GM23338 (cell line): ENCODE measurements around the gene LORICRIN. TPM values are rescaled to one million over a fixed set of nuclear protein-coding genes. Genes with fewer than 3 reads are reported as not detected.
A peak's percentile ranks its signal among the peaks of the same experiment; 100 is the strongest.

Source experiments
- ATAC-seq: fragments of 200-7000 bp; cut with Tn5 transposase; 3 replicates; pipeline ENCODE4 v1.9.1; 2020
- DNase-seq: peaks from one replicate; pipeline ENCODE4 v3.0.0-alpha.2; 2015; ENCODE audit warnings: low spot score
- H2AFZ ChIP-seq: fragments of 200-600 bp; sonication (generic); 2 replicates; pipeline ENCODE4 v1.8.0; 2016; ENCODE audit warnings: antibody characterized with exemption, mild to moderate bottlenecking, moderate library complexity
- H3F3A ChIP-seq: fragments of 200-600 bp; sonication (generic); replicated peaks from 2 replicates; pipeline ENCODE4 v1.8.0; 2017; ENCODE audit warnings: antibody characterized with exemption, mixed run types, low read depth
- H3K27ac ChIP-seq: fragments of 200-600 bp; sonication (generic); 2 replicates; pipeline ENCODE4 v1.6.1; 2016; ENCODE audit warnings: low read depth
- H3K27me3 ChIP-seq: fragments of 200-600 bp; sonication (generic); 2 replicates; pipeline ENCODE4 v1.8.0; 2016; ENCODE audit warnings: mild to moderate bottlenecking, mixed run types, moderate library complexity; ENCODE audit not compliant: insufficient read depth
- H3K36me3 ChIP-seq: fragments of 200-600 bp; sonication (generic); 2 replicates; pipeline ENCODE4 v1.8.0; 2016; ENCODE audit warnings: mild to moderate bottlenecking; ENCODE audit not compliant: insufficient read depth
- H3K4me1 ChIP-seq: fragments of 200-600 bp; sonication (generic); 2 replicates; pipeline ENCODE4 v1.8.0; 2016; ENCODE audit warnings: mild to moderate bottlenecking, moderate library complexity; ENCODE audit not compliant: insufficient read depth
- H3K4me2 ChIP-seq: fragments of 200-600 bp; sonication (generic); 2 replicates; pipeline ENCODE4 v1.7.1; 2017; ENCODE audit warnings: mixed run types
- H3K4me3 ChIP-seq: fragments of 200-600 bp; sonication (generic); 2 replicates; pipeline ENCODE4 v1.6.1; 2016; ENCODE audit warnings: mixed run types
- H3K79me2 ChIP-seq: fragments of 200-600 bp; sonication (generic); replicated peaks from 2 replicates; pipeline ENCODE4 v1.8.0; 2017; ENCODE audit warnings: mild to moderate bottlenecking; ENCODE audit not compliant: insufficient read depth
- H3K9me2 ChIP-seq: fragments of 200-600 bp; sonication (generic); 2 replicates; pipeline ENCODE4 v1.8.0; 2017; ENCODE audit not compliant: insufficient read depth
- H4K20me1 ChIP-seq: fragments of 200-600 bp; sonication (generic); replicated peaks from 2 replicates; pipeline ENCODE4 v1.8.0; 2017; ENCODE audit warnings: mild to moderate bottlenecking; ENCODE audit not compliant: insufficient read depth
- H3K27ac Mint-ChIP-seq: 2 replicates; pipeline ENCODE4 v1.8.0; 2020; ENCODE audit warnings: inconsistent platforms, mild to moderate bottlenecking, moderate library complexity, mixed read lengths
- H3K27me3 Mint-ChIP-seq: 3 replicates; pipeline ENCODE4 v1.8.0; 2022; ENCODE audit warnings: low read depth, mild to moderate bottlenecking, moderate library complexity, mixed read lengths, inconsistent platforms; ENCODE audit not compliant: insufficient read depth, poor library complexity
- H3K36me3 Mint-ChIP-seq: 3 replicates; pipeline ENCODE4 v1.8.0; 2021; ENCODE audit warnings: low read depth, mild to moderate bottlenecking, inconsistent platforms, moderate library complexity, mixed read lengths
- H3K4me1 Mint-ChIP-seq: 3 replicates; pipeline ENCODE4 v1.8.0; 2020; ENCODE audit warnings: mild to moderate bottlenecking, inconsistent platforms, mixed read lengths
- H3K4me3 Mint-ChIP-seq: 3 replicates; pipeline ENCODE4 v1.8.0; 2021; ENCODE audit warnings: moderate library complexity, mild to moderate bottlenecking, inconsistent platforms, mixed read lengths
- H3K9me3 Mint-ChIP-seq: 3 replicates; pipeline ENCODE4 v1.8.0; 2020; ENCODE audit warnings: moderate library complexity, mild to moderate bottlenecking, inconsistent platforms, mixed read lengths
- CREB1 ChIP-seq: fragments of 250-450 bp; sonication (Bioruptor Pico); IDR thresholded peaks from 2 replicates; pipeline ENCODE4 v1.5.0; 2020; ENCODE audit warnings: low read depth, mild to moderate bottlenecking, moderate library complexity
- CTCF ChIP-seq, 2 experiments: fragments of 200-600 bp in 1 of 2; sonication (generic) in 1 of 2; conservative IDR thresholded peaks; 2 replicates each; pipeline versions ENCODE4 v1.5.1 to v1.6.1; 2016 to 2017; ENCODE audit warnings: antibody characterized with exemption in 2 of 2, low read depth in 2 of 2, mild to moderate bottlenecking in 2 of 2, moderate library complexity in 1 of 2
- ETS1 ChIP-seq: IDR thresholded peaks from 2 replicates; pipeline ENCODE4 v1.6.1; 2016; ENCODE audit warnings: antibody characterized with exemption
- EZH2 ChIP-seq: fragments of 200-600 bp; sonication (generic); IDR thresholded peaks from one replicate; pipeline ENCODE4 v1.8.0; 2017; ENCODE audit warnings: antibody characterized with exemption, mild to moderate bottlenecking, low read depth; ENCODE audit not compliant: unreplicated experiment
- EZH2phosphoT487 ChIP-seq: fragments of 200-600 bp; sonication (generic); IDR thresholded peaks from one replicate; pipeline ENCODE4 v1.8.1; 2018; ENCODE audit warnings: antibody characterized with exemption; ENCODE audit not compliant: unreplicated experiment
- JUNB ChIP-seq: IDR thresholded peaks from one replicate; pipeline ENCODE4 v1.6.1; 2016; ENCODE audit warnings: antibody characterized with exemption; ENCODE audit not compliant: unreplicated experiment
- NANOG ChIP-seq: IDR thresholded peaks from 2 replicates; pipeline ENCODE4 v1.6.1; 2016; ENCODE audit warnings: antibody characterized with exemption, borderline replicate concordance
- POLR2AphosphoS5 ChIP-seq: IDR thresholded peaks from 2 replicates; pipeline ENCODE4 v1.6.1; 2016; ENCODE audit warnings: antibody characterized with exemption, low read depth
- REST ChIP-seq: IDR thresholded peaks from one replicate; pipeline ENCODE4 v1.6.1; 2018; ENCODE audit warnings: antibody characterized with exemption; ENCODE audit not compliant: unreplicated experiment
- STAT1 ChIP-seq: IDR thresholded peaks from one replicate; pipeline ENCODE4 v1.6.1; 2016; ENCODE audit warnings: antibody characterized with exemption; ENCODE audit not compliant: unreplicated experiment
- ZNF114 ChIP-seq: fragments of 250-450 bp; sonication (Bioruptor Pico); IDR thresholded peaks from 2 replicates; pipeline ENCODE4 v1.5.0; 2020; ENCODE audit warnings: mild to moderate bottlenecking, moderate library complexity
- ZNF331 ChIP-seq: fragments of 250-450 bp; sonication (Bioruptor Pico); IDR thresholded peaks from 2 replicates; pipeline ENCODE4 v1.5.0; 2020; ENCODE audit warnings: low read depth, mild to moderate bottlenecking, moderate library complexity
- ZNF462 ChIP-seq: fragments of 250-450 bp; sonication (Bioruptor Pico); IDR thresholded peaks from 2 replicates; pipeline ENCODE4 v1.5.0; 2020; ENCODE audit warnings: mild to moderate bottlenecking, moderate library complexity
- polyA plus RNA-seq: library from polyadenylated mRNA; unstranded; fragments of >200 nt; fragmentation: Nextera tagmentation; extraction: Ambion mirVana; gene quantifications from 2 replicates; pipeline ENCODE4 v1.2.1, GENCODE V29; 2016
- total RNA-seq: library from RNA; depleted of rRNA; stranded (reverse); fragments of >200 nt; shearing (Covaris generic); gene quantifications from 2 replicates; pipeline ENCODE4 v1.2.3, GENCODE V29; 2014

Gene LORICRIN
- total and polyA plus RNA-seq, 2 experiments from 2014 or later, result 0.23 TPM; not detected in 1

- no peaks in the 10 kb centered on the region for H3K36me3 Mint-ChIP-seq
- Histone ChIP-seq H3K27me3 (no peaks in the 10 kb centered on the region), H3K9me2 (no peaks in the 10 kb centered on the region), H3F3A (no peaks in the 10 kb centered on the region), H3K36me3 (no peaks in the 10 kb centered on the region), H4K20me1 (no peaks in the 10 kb centered on the region), H2AFZ (peak overlapping the region; percentile 43; the same call in 1 of the 2 replicates), H3K4me2 (no peak overlapping the region), H3K79me2 (no peaks in the 10 kb centered on the region), H3K27ac (no peak overlapping the region), H3K4me1 (peaks cover 7% of the 10 kb centered on the region), H3K4me3 (no peak overlapping the region)
- H3K4me1 Mint-ChIP-seq, result peaks cover 17% of the 10 kb centered on the region
- H3K27me3 Mint-ChIP-seq, result peaks cover 17% of the 10 kb centered on the region
- H3K27ac Mint-ChIP-seq, result no peak overlapping the region
- no peak overlapping the region for H3K4me3 Mint-ChIP-seq
- TF ChIP-seq ETS1 (no peak), JUNB (no peak), NANOG (no peak), EZH2 (no peak), REST (no peak), STAT1 (no peak), ZNF114 (CRISPR knock-in tag) (no peak), ZNF331 (no peak), EZH2phosphoT487 (no peak), CTCF (conservative IDR thresholded peaks at IDR 0.05; ENCODE audit: low read depth in 2 of 2) (no peak), CREB1 (CRISPR knock-in tag) (no peak), ZNF462 (no peak), POLR2AphosphoS5 (no peak)
- no peak for ATAC-seq
- no peak for DNase-seq
- no peaks in the 10 kb centered on the region; the same call in 2 of the 3 replicates for H3K9me3 Mint-ChIP-seq
These were observed 46.2 kb downstream of the LORICRIN start for GRCh38 chr1:153305682-153306081.
